Bladder microvascular endothelial cell (primary cell): ENCODE measurements around the gene RIPOR3. TPM values are rescaled to one million over a fixed set of nuclear protein-coding genes. Genes with fewer than 3 reads are reported as not detected.

Experiments
- total RNA-seq: library from RNA; depleted of rRNA; stranded (reverse); fragments of >200 nt; gene quantifications from 2 replicates; pipeline ENCODE4 v1.2.3, GENCODE V29; 2014

RIPOR3 gene, protein sequence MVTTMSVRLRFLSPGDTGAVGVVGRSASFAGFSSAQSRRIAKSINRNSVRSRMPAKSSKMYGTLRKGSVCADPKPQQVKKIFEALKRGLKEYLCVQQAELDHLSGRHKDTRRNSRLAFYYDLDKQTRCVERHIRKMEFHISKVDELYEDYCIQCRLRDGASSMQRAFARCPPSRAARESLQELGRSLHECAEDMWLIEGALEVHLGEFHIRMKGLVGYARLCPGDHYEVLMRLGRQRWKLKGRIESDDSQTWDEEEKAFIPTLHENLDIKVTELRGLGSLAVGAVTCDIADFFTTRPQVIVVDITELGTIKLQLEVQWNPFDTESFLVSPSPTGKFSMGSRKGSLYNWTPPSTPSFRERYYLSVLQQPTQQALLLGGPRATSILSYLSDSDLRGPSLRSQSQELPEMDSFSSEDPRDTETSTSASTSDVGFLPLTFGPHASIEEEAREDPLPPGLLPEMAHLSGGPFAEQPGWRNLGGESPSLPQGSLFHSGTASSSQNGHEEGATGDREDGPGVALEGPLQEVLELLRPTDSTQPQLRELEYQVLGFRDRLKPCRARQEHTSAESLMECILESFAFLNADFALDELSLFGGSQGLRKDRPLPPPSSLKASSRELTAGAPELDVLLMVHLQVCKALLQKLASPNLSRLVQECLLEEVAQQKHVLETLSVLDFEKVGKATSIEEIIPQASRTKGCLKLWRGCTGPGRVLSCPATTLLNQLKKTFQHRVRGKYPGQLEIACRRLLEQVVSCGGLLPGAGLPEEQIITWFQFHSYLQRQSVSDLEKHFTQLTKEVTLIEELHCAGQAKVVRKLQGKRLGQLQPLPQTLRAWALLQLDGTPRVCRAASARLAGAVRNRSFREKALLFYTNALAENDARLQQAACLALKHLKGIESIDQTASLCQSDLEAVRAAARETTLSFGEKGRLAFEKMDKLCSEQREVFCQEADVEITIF
- total RNA-seq: under 0.01 and 0.63 TPM in 2 replicates

DNA sequence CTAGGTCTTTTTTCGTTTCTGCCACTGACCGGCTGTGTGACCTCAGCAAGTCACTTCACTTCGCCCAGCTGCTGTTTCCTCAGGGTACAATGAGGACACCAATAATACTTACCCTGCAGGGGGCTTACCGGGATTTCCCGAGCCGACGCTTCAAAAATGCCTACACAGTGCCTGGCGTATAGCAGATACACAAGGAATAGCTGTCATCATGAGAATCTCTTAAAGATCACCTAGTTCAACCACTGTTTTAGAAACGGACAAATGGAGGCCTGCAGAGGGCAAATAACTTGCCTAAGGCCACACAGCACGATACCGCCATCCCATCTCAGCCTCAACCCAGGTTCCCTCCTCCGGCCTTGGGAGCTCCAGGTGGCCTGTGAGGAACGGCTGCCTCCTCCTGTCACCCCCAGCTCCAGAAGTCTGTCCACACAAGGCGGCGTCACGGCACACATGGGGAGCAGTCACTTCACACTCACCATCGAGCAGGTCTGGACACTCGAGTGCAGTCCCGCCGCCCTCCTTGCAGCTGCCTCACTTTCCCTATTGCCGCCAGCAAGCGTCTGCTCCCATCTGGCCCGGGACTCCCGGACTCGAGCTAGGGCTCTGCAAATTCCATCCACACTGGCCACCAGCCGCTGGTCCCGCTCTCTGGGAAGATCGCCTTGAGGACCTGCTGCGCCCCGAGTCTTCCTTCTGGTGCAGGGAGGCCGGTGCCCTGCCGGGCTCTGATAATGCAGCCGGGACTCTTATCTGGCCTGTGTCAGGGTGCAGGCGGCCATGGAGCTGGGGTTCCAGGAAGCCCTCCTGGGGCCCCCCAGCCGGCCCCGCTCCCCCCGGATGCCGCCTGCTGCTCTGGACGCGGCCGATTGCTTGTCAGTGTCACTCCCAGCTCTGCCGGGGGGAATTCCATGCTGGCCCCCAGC lies at the start of gene RIPOR3:
RIPOR3 (minus strand) TSS at position 893 of the 923 bp plus-strand sequence; CDS start at position 479, 414 bp downstream.

DNA sequence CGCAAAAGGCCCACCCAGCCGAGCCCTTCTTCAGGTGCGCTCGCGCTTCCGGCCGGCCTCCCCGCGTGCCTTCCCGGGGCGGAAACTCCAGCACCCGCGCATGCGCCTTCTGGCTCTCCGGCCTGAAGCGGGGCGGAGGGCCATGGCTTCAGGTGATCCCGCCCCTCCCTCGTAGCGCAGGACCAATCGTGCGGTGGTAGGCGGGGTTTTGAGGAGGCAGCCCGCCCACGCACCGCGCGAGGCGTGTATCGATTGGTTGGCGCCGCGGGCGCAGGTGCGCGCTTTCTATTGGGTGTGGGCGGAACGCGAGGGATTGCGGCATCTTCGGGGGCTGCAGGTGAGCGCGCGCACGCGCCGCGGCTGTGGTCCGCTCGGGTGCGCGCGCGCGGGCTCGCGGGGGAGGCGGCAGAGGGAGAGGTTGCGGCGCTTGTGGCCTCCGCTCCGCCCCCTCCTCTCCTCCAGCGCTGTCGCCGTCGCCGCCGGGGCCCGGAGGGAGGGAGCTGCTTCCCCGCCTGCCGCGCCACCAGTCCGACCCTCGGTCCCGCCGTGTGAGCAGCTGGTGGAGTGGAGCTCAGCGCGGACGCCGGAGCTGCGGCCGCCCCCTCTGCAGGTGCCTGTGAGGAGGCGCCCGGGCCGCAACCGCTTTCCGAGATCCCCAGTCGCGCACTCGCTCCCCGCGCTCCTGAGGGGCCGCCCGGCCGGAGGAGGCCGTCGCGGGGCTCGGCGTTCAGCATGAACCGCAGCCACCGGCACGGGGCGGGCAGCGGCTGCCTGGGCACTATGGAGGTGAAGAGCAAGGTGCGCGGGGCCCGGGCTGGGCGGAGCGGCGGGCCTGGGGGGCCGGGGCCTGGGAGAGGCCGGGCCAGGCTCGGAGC lies 40.0 kb upstream of the RIPOR3 start, which contains the start of gene PARD6B:
PARD6B (plus strand) TSS at position 526 of the 875 bp plus-strand sequence; CDS start at position 733, 207 bp downstream.

Other genes with a start within 250 kb of the RIPOR3 start
- gene PTPN1, start 181.2 kb downstream of the RIPOR3 start, total RNA-seq: 22.3 and 48.8 TPM in 2 replicates
- gene PARD6B, start 40.0 kb upstream of the RIPOR3 start, total RNA-seq: 0.16 and 0.82 TPM in 2 replicates
- 0.16 and 1.4 TPM in 2 replicates for gene BCAS4, start 103.5 kb upstream of the RIPOR3 start, total RNA-seq
- 18.5 and 51.0 TPM in 2 replicates for gene ADNP, start 239.9 kb upstream of the RIPOR3 start, total RNA-seq